GM20000 (cell line): ENCODE data around the gene C16orf92.
"Not testable (repeated sequence)": the region's sequence is repeated elsewhere in the genome, so short reads cannot be mapped to it uniquely, and the experiment has no call there.

ENCODE experiments used
- DNase-seq: peaks from one replicate; pipeline ENCODE4 v3.0.0; 2012; ENCODE audit warnings: low spot score
- TF ChIP-seq, protein P1 (sequence below): IDR thresholded peaks from 2 replicates; pipeline ENCODE4 v1.5.1; 2012; ENCODE audit warnings: mild to moderate bottlenecking, control low read depth; ENCODE audit errors: extremely low read depth, missing control alignments

The C16orf92 gene

DNA sequence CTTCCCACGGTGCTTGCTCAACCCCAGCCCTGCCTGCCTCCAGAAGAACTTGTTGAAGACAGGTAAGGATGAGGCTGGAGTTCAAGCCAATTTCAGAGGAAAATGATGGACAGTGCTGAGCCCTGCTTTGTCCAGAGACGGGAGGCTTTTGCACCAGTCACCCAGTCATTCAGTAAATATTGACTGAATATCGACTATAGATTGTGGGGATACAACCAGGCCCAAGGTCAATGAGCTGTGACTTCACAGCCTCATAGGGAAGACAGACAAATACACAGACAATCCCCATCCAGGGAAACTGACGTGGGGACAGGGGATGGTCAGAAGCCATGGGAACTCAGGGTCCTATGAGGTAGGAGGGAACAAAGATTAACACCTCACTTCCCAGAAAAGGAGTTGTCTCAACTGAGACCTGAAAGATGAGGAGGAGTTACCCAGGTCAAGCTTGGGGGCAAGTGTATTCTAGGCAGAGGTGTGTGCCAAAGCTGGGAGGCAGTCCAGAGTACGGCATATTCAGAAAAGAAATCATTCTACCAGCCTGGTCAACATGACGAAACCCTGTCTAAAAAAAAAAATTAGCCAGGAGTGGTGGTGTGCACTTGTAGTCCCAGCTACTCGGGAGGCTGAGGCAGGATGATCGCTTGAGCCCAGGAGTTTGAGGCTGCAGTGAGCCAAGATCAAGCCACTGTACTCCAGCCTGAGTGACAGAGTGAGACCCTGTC lies 6.3 kb upstream of the C16orf92 start:
- no peak for DNase-seq
- TF ChIP-seq, protein P1, sequence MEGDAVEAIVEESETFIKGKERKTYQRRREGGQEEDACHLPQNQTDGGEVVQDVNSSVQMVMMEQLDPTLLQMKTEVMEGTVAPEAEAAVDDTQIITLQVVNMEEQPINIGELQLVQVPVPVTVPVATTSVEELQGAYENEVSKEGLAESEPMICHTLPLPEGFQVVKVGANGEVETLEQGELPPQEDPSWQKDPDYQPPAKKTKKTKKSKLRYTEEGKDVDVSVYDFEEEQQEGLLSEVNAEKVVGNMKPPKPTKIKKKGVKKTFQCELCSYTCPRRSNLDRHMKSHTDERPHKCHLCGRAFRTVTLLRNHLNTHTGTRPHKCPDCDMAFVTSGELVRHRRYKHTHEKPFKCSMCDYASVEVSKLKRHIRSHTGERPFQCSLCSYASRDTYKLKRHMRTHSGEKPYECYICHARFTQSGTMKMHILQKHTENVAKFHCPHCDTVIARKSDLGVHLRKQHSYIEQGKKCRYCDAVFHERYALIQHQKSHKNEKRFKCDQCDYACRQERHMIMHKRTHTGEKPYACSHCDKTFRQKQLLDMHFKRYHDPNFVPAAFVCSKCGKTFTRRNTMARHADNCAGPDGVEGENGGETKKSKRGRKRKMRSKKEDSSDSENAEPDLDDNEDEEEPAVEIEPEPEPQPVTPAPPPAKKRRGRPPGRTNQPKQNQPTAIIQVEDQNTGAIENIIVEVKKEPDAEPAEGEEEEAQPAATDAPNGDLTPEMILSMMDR = no peak

DNA sequence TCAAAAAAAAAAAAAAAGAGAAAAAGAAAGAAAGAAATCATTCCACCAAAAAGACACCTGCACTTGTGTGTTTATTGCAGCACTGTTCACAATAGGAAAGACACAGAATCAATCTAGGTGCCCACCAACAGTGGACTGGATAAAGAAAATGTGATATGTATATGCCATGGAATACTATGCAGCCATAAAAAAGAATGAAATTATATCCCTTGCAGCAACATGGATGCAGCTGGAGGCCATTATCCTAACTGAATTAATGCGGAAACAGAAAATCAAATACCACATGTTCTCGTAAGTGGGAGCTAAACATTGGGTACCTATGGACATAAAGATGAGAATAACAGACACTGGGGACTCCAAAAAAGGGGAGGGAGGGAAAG lies 5.7 kb upstream of the C16orf92 start:
- DNase-seq = no peak
- TF ChIP-seq, protein P1 = no peak

DNA sequence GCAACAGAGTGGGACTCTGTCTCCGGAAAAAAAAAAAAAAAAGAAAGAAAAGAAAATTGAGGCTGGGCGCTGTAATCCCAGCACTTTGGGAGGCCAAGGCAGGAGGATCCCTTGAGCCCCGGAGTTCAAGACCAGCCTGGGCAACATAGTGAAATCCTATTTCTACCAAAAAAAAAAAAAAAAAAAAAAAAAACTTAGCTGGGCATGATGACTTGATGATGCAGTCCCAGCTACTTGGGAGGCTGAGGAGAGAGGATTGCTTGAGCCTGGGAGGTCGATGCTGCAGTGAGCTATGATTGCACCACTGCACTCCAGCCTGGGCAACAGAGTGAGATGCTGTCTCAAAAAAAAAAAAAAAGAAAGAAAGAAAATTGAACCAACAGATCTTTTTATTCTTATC lies 5.1 kb upstream of the C16orf92 start:
- DNase-seq = not testable (repeated sequence)

DNA sequence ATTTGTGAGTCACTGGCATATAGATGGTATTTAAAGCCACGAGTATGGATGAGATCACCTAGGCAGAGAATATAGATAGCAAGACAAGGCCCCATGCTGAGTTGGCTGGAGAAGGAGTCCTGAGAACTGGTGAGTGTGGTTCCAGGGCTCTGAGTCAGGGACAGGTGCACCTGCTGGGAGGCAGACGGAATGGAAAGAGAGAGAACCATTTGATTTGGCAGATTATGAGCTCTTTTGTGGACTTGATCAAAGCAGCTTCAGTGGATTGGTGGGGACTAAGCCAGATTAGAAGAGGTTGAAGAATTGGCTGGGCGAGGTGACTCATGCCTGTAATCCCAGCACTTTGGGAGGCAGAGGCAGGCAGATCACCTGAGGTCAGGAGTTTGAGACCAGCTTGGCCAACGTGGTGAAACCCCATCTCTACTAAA lies 4.3 kb upstream of the C16orf92 start:
- TF ChIP-seq, protein P1 = no peak
- no peak for DNase-seq

DNA sequence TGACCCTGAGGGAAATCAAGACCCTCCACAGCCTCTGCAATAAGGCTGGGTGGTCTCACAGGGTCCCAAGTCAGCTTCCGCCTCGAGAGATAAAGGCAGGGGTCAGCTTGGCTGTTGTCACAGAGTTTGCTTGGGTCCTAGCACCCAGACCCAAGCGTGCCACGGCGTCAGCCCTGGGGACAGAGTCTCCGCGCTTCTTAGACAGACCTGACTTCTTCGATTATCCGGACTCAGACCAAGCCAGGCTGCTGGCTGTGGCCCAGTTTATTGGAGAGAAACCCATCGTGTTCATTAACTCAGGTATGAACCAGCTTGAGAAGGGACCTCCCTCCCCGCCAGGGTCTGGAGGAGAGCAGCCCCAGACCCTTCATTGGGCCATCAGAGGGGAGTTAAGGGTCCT lies 588 bp downstream of the C16orf92 start:
- DNase-seq = no peak
- TF ChIP-seq, protein P1 = no peak

DNA sequence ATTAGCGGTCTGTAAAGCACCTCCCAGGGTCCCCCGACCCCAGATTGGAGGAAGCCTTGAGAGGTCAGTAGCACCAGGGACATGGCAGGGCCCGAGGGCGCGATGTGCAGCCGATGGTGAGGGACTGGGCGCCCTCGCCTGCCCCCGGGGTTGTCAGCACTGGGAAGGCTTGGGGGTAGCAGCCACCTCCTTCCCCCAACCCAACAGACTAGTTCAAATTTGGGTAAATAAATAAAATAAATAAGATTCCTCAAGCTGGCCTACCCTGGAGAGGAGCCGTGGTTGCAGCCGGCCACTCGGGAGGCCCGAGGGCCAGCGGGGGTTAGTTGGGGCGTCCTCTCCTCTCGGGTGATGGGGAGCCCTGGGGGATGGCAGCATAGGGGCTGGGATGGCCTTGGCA lies 1.5 kb downstream of the C16orf92 start:
- TF ChIP-seq, protein P1 = no peak

DNA sequence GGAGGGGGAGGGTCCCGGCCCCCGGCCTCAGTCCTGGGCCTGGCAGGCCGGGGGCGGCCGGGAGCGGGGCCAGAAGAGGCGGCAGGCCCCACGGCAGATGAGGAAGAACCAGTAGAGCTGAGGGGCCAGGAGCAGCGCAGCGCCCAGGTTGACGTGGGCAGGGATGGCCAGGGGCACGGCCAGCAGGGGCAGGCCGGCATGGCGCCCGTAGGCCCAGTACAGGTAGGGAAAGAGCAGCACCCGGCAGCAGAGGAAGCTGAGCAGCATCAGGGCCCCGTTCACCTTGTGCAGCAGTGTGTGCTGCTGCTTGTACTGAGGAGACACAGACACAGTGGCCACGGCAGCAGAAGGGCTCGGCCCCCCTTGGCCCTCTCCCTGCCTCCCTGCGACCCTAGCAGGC lies 2.2 kb downstream of the C16orf92 start:
- TF ChIP-seq, protein P1 = no peak
- DNase-seq = no peak

More for the DNA sequence above, 1.5 kb downstream of the C16orf92 start:
- no peak for DNase-seq

DNA sequence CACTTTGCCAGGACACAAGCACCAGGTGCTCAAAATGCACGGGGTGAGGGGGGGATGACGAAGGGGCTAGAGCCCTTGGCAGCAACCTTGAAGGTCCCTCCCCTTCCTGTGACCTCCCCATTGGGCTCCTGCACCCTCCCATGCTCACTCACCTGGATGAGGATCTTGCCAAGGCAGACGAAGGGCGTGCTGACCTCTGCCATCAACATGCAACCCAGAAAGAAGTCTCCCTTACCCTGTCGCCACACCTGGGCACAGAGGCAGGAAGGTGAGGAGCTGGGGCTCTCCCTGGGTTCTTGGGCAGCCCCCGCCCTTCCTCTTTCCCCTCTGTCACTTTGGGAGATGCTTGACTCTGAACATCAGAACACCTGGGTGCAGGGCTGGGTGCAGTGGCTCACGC lies 2.6 kb downstream of the C16orf92 start:
- DNase-seq = no peak
- TF ChIP-seq, protein P1 = no peak
